ENCODE measurements around the gene AEN. TPM values are rescaled to one million over a fixed set of nuclear protein-coding genes. Genes with fewer than 3 reads are reported as not detected.

The AEN gene
- total and polyA plus RNA-seq, 11 donors = 3.8 to 21.8 (median 6.6) TPM

DNA sequence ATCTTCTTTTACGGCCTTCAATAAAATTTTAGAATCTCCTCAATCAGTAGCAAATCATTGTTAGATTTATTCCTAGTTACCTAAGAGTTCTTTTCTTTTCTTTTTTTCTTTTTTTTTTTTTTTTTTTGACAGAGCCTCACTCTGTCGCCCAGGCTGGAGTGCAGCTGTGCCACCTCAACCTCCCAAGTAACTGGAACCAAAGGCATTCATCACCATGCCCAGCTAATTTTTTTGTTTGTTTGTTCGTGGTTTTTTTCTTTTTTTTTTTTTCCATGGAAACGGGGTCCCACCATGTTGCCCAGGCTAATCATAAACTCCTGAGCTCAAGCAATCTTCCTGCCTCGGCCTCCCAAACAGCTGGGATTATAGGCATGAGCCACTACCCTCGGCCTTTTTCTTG, 30.4 kb upstream of the AEN start:
- no peak for DNase-seq
- intact Hi-C loops (cut with DNase I) = no loop called here
- WGBS, 4 donors = 82 to 86% (median 85%) methylated on average over 6 of the region's 6 CpGs
- Histone ChIP-seq H3K27me3 (peaks cover 0 to 7% (median 0%) of the 10 kb centered on the region in 9 donors), H3K4me1 (no peaks in the 10 kb centered on the region), H3K36me3 (no peaks in the 10 kb centered on the region), H3K9me3 (no peaks in the 10 kb centered on the region), H3K4me3 (no peak overlapping the region), H3K27ac (no peak overlapping the region)
- TF ChIP-seq, protein P1, sequence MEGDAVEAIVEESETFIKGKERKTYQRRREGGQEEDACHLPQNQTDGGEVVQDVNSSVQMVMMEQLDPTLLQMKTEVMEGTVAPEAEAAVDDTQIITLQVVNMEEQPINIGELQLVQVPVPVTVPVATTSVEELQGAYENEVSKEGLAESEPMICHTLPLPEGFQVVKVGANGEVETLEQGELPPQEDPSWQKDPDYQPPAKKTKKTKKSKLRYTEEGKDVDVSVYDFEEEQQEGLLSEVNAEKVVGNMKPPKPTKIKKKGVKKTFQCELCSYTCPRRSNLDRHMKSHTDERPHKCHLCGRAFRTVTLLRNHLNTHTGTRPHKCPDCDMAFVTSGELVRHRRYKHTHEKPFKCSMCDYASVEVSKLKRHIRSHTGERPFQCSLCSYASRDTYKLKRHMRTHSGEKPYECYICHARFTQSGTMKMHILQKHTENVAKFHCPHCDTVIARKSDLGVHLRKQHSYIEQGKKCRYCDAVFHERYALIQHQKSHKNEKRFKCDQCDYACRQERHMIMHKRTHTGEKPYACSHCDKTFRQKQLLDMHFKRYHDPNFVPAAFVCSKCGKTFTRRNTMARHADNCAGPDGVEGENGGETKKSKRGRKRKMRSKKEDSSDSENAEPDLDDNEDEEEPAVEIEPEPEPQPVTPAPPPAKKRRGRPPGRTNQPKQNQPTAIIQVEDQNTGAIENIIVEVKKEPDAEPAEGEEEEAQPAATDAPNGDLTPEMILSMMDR (IDR thresholded peaks at IDR 0.05) = no peak
- TF ChIP-seq POLR2A (IDR thresholded peaks at IDR 0.05) = no peak
- no peak for ATAC-seq

DNA sequence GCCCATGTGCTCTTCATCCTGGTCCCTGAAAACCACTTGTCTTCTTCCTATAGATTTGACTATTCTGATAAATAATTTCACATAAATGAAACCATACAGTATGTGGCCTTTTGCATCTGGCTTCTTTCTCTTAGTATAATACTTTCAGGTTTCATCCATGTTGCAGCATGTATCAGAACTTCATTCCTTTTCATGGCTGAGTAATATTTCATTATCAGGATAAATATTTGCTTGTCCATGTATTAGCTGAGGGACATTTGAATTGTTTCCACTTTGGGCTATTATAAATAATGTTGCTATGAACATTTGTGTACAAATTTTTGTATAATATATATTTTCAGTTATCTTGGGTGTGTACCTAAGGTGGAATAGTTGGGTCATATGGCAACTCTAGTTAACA, 29.8 kb upstream of the AEN start:
- intact Hi-C loops (cut with DNase I) = no loop called here
- no peak for DNase-seq
- Histone ChIP-seq H3K27ac (no peak overlapping the region), H3K4me3 (no peak overlapping the region), H3K36me3 (no peaks in the 10 kb centered on the region), H3K9me3 (no peaks in the 10 kb centered on the region), H3K27me3 (peaks cover 0 to 7% (median 0%) of the 10 kb centered on the region in 9 donors), H3K4me1 (no peaks in the 10 kb centered on the region)
- TF ChIP-seq, protein P1 (IDR thresholded peaks at IDR 0.05) = no peak
- no peak for TF ChIP-seq POLR2A (IDR thresholded peaks at IDR 0.05)
- no peak for ATAC-seq

DNA sequence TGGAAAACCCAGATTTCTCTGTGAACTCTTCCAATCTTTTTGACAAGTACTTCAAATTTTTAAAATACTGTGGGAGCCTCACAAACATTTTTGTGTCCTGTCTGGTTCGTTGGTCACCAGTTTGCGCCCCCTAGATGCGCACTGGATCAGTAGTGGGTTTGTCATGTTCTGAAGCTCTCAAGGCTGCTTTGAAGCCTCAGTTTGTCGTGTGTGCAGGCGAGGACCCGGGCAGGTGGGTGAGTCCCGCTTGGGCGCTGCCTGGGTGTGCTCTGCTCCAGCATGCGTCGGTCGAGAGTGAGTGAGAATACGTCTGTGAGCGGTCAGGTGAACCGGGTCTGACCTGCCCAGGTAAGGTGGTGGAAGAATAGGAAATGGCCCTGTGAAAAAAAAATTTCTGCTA, 17.3 kb upstream of the AEN start:
- Histone ChIP-seq H3K27ac (no peak overlapping the region), H3K4me3 (no peak overlapping the region), H3K36me3 (no peaks in the 10 kb centered on the region), H3K9me3 (no peaks in the 10 kb centered on the region), H3K4me1 (peaks cover 0 to 21% (median 7%) of the 10 kb centered on the region in 12 donors), H3K27me3 (peaks cover 20 to 64% (median 40%) of the 10 kb centered on the region in 9 donors)
- peak in 1 of 4 donors; percentile 11 for ATAC-seq
- TF ChIP-seq POLR2A (IDR thresholded peaks at IDR 0.05) = no peak
- TF ChIP-seq, protein P1 (IDR thresholded peaks at IDR 0.05) = no peak
- DNase-seq = no peak
- intact Hi-C loops (cut with DNase I) = loop anchor here in 1 of 10 donors (10.0 kb wide), 1 partner anchor 71 kb away; no protein-coding TSS in a partner anchor
- 7 to 21% (median 13%) methylated on average over 14 of the region's 14 CpGs for WGBS, 4 donors

DNA sequence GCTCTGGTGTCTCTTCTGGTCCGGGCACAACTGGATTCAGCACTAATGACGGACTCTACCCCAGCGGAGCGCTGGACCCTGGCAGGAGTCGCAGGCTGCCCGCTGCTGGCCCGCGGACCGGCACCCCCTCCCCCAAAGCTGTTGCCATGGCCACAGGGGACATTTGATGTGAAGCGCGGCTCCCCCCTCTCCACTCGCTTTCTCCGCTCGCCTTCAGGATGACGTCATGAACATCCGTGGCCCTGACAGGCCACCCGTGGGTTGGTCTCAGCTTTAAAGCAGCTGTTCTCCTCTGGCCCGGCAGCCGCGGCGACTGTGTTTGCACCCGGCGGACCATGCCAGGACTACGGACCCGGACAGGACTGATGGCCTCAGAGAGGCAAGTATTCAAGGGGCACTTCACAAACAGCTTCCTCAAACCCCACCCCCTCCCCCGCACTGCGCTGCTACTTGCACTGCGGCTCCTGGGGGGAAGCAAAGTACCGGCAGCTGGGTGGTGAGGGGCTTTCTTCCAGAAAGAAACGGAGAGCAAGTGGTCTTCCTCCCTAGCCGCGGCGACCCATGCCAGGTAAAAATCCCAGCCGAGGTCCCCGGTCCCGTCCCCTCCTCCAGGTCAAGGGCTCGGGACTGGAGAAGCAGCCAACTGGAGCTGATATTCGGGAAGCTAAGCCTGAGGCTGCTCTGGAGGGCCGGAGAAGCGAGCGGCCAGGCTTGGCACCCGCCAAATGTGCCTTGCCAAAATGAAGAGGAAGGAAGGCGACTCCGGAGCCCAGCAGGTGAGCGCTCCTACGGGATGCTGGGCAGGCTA, 16.6 kb upstream of the AEN start:
- ATAC-seq (peak in 1 of 4 donors; percentile 28), DNase-seq (no peak)
- Histone ChIP-seq H3K36me3 (no peaks in the 10 kb centered on the region), H3K9me3 (no peaks in the 10 kb centered on the region), H3K4me3 (peak overlapping the region in 3 of 12 donors; percentile 3 to 24 (median 16)), H3K27ac (no peak overlapping the region), H3K4me1 (peaks cover 0 to 21% (median 7%) of the 10 kb centered on the region in 12 donors), H3K27me3 (peaks cover 20 to 64% (median 40%) of the 10 kb centered on the region in 9 donors)
- 2 to 7% (median 2%) methylated on average over 35 to 46 of the region's 46 CpGs for whole genome bisulfite sequencing, 4 donors
- intact Hi-C loops (cut with DNase I) = loop anchor here in 1 of 10 donors (10.0 kb wide), 1 partner anchor 70 kb away; no protein-coding TSS in a partner anchor
- TF ChIP-seq, protein P1 (IDR thresholded peaks at IDR 0.05) = no peak

All from heart left ventricle (tissue), 16 donors.